Mammary epithelial cell (primary cell): Measurements from ENCODE around the gene ZFTA.

ENCODE experiments used
- EZH2 ChIP-seq: IDR thresholded peaks from 2 replicates; pipeline ENCODE4 v1.6.1; 2012; ENCODE audit warnings: low read length, inconsistent platforms, borderline replicate concordance
- TF ChIP-seq, protein P1 (sequence below), 2 donors: IDR thresholded peaks in 1 of 2; conservative IDR thresholded peaks in 1 of 2; 2 replicates each; pipeline ENCODE4 v1.5.1; 2011 to 2012; ENCODE audit warnings: inconsistent platforms in 2 of 2, low read length in 2 of 2, mild to moderate bottlenecking in 2 of 2, control low read depth in 1 of 2, low read depth in 1 of 2; ENCODE audit not compliant: insufficient read depth in 1 of 2; ENCODE audit errors: extremely low read depth in 1 of 2

DNA sequence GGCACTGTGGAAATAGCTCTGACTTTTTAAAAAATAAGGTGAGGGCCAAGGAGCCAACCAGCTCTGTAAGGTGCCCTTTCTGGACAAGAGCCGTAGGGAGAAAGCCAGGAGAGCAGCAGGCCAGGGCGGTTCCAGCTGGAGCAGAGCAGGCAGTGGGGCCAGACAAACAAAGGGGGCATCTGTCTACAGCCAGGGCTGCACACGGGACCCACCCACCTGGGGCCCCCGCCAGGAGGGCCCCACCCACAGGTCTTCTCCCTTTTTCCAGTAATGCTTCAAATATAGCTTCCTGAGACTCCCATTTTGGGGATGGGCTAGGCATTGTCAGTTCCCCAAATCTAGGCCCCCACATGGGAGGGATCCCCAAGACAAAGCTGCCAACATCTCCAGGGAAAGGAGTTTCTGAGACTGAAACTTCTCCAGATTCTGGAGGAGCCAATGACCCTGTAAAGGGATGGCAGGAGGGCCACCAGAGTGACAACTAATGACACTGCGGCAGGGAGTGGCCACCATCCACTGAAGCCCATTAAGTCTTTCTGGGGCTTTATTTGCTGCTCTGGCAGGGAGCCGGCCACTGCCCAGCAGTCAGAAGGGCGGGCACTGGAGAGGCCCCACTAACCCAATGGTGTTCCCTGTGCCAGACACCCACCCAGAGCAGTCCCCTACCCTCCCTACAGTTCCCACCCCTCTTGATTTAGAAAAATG lies 1.9 kb downstream of the ZFTA start:
- TF ChIP-seq, protein P1, sequence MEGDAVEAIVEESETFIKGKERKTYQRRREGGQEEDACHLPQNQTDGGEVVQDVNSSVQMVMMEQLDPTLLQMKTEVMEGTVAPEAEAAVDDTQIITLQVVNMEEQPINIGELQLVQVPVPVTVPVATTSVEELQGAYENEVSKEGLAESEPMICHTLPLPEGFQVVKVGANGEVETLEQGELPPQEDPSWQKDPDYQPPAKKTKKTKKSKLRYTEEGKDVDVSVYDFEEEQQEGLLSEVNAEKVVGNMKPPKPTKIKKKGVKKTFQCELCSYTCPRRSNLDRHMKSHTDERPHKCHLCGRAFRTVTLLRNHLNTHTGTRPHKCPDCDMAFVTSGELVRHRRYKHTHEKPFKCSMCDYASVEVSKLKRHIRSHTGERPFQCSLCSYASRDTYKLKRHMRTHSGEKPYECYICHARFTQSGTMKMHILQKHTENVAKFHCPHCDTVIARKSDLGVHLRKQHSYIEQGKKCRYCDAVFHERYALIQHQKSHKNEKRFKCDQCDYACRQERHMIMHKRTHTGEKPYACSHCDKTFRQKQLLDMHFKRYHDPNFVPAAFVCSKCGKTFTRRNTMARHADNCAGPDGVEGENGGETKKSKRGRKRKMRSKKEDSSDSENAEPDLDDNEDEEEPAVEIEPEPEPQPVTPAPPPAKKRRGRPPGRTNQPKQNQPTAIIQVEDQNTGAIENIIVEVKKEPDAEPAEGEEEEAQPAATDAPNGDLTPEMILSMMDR (conservative IDR thresholded peaks at IDR 0.05 in 1 of 2, IDR thresholded peaks at IDR 0.05 in 1 of 2; ENCODE audit: extremely low read depth in 1 of 2, insufficient read depth in 1 of 2, low read depth in 1 of 2, low read length in 2 of 2) = no peak
- TF ChIP-seq EZH2 = no peak
